ENCODE measurements around the gene RAB3C.
"Not testable (repeated sequence)": the region's sequence is repeated elsewhere in the genome, so short reads cannot be mapped to it uniquely, and the experiment has no call there.

RAB3C gene

GRCh38 chr5:58582803-58583491, at the start of gene RAB3C:
Gene RAB3C (plus strand): TSS chr5:58583075. CDS start chr5:58583209, 134 bp downstream.
- DNase-seq, result peak; percentile 93 to 95

- DNase-seq, result not testable (repeated sequence)
Observed at GRCh38 chr5:58541935-58542334, 40.9 kb upstream of the RAB3C start.

GRCh38 chr5:58542709-58543108, 40.2 kb upstream of the RAB3C start:
- DNase-seq, result peak; percentile 7 to 25

GRCh38 chr5:58543723-58544122, 39.2 kb upstream of the RAB3C start:
- DNase-seq, result no peak

- no peak for DNase-seq
Observed at GRCh38 chr5:58544195-58544594, 38.7 kb upstream of the RAB3C start.

GRCh38 chr5:58544926-58545325, 37.9 kb upstream of the RAB3C start:
- DNase-seq, result no peak

GRCh38 chr5:58545912-58546311, 37.0 kb upstream of the RAB3C start:
- DNase-seq, result no peak

GRCh38 chr5:58548068-58548467, 34.8 kb upstream of the RAB3C start:
- DNase-seq, result no peak

GRCh38 chr5:58551492-58551891, 31.4 kb upstream of the RAB3C start:
- DNase-seq, result no peak

GRCh38 chr5:58557665-58558338, 25.1 kb upstream of the RAB3C start:
- DNase-seq, result peak in 1 of 2 experiments; percentile 5

- not testable (repeated sequence) for DNase-seq
Observed at GRCh38 chr5:58563016-58563700, 19.7 kb upstream of the RAB3C start.

GRCh38 chr5:58564043-58564832, 18.6 kb upstream of the RAB3C start:
- not testable (repeated sequence) for DNase-seq

GRCh38 chr5:58565033-58565432, 17.8 kb upstream of the RAB3C start:
- no peak for DNase-seq

- no peak for DNase-seq
Observed at GRCh38 chr5:58571501-58571900, 11.4 kb upstream of the RAB3C start.

GRCh38 chr5:58572973-58573372, 9.9 kb upstream of the RAB3C start:
- DNase-seq, result not testable (repeated sequence)

- no peak for DNase-seq
Observed at GRCh38 chr5:58579781-58580180, 3.1 kb upstream of the RAB3C start.

GRCh38 chr5:58582019-58582802, 664 bp upstream of the RAB3C start:
- peak; percentile 49 to 75 for DNase-seq

- DNase-seq, result no peak
Observed at GRCh38 chr5:58595952-58596351, 13.1 kb downstream of the RAB3C start.

GRCh38 chr5:58598440-58598839, 15.6 kb downstream of the RAB3C start:
- no peak for DNase-seq

GRCh38 chr5:58599217-58599616, 16.3 kb downstream of the RAB3C start:
- DNase-seq, result no peak

- not testable (repeated sequence) for DNase-seq
Observed at GRCh38 chr5:58600613-58601012, 17.7 kb downstream of the RAB3C start.

- not testable (repeated sequence) for DNase-seq
Observed at GRCh38 chr5:58602889-58603288, 20.0 kb downstream of the RAB3C start.

Measured in NCI-H2081 (cell line).